SK-N-SH (cell line): ENCODE results near the gene ARHGAP42.

ENCODE experiments used
- EP300 ChIP-seq, 2 experiments: IDR thresholded peaks; 2 replicates each; pipeline versions ENCODE4 v1.4.0 to v1.6.1; 2012; ENCODE audit warnings: borderline replicate concordance in 1 of 2, low read depth in 1 of 2, low read length in 1 of 2
- EZH2phosphoT487 ChIP-seq: fragments of 200-600 bp; sonication (generic); IDR thresholded peaks from 2 replicates; pipeline ENCODE4 v1.6.1; 2017; ENCODE audit warnings: low read depth, mixed run types, mild to moderate bottlenecking, antibody characterized with exemption, moderate library complexity, borderline replicate concordance
- FOXM1 ChIP-seq: IDR thresholded peaks from 2 replicates; pipeline ENCODE4 v1.4.0; 2012; ENCODE audit warnings: low read depth, mild to moderate bottlenecking
- GATA2 ChIP-seq: sonication (generic); formaldehyde crosslinking; IDR thresholded peaks from 2 replicates; pipeline ENCODE4 v1.5.0; 2020; ENCODE audit warnings: mild to moderate bottlenecking, missing genetic modification reagents
- MEF2A ChIP-seq: IDR thresholded peaks from 2 replicates; pipeline ENCODE4 v1.4.0; 2012; ENCODE audit warnings: low read depth, borderline replicate concordance
- TAF1 ChIP-seq: IDR thresholded peaks from 2 replicates; pipeline ENCODE4 v1.6.1; 2012; ENCODE audit warnings: low read depth, mild to moderate bottlenecking, low read length, moderate library complexity, borderline replicate concordance
- YY1 ChIP-seq: IDR thresholded peaks from 2 replicates; pipeline ENCODE4 v1.4.0; 2012; ENCODE audit warnings: low read depth, mild to moderate bottlenecking
- TF ChIP-seq, protein P1 (sequence below): fragments of 200-600 bp; sonication (generic); IDR thresholded peaks from 2 replicates; pipeline ENCODE4 v1.6.1; 2017; ENCODE audit warnings: antibody characterized with exemption, mild to moderate bottlenecking, moderate library complexity

DNA sequence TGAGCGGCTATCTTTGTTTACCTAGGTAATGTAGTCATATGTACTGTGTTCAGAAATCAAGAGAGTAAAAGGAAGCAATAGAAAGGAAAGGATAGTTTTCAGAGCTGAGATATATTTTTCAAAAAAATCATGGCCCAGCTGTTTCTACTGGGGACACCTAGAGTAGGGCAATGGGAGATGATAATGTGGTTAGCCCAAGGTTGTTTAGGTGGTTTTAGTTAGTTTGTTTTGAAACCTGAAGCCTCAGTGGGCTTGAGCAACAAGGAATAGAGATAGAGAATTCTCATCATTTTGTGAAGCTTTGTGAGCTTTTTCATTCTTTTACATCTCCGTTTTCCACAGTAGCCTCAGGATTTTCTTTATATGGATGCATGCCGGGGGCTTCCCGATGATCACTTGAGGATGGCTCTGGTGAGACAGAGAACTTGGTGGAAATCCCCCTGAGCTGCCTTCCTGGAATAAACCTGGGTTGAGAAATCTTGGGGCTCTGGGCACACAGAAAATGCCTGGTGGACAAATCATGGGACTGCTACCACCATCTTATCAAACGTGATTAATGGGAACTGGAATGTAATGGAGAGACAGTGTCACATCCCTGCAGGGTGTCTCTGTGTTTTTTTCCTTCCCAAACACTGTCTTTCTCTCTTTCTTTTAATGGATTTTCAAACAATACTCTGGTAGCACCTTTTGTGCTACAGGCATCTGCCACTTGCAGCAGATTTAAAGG, 49.0 kb downstream of the ARHGAP42 start:
- TF ChIP-seq, protein P1, sequence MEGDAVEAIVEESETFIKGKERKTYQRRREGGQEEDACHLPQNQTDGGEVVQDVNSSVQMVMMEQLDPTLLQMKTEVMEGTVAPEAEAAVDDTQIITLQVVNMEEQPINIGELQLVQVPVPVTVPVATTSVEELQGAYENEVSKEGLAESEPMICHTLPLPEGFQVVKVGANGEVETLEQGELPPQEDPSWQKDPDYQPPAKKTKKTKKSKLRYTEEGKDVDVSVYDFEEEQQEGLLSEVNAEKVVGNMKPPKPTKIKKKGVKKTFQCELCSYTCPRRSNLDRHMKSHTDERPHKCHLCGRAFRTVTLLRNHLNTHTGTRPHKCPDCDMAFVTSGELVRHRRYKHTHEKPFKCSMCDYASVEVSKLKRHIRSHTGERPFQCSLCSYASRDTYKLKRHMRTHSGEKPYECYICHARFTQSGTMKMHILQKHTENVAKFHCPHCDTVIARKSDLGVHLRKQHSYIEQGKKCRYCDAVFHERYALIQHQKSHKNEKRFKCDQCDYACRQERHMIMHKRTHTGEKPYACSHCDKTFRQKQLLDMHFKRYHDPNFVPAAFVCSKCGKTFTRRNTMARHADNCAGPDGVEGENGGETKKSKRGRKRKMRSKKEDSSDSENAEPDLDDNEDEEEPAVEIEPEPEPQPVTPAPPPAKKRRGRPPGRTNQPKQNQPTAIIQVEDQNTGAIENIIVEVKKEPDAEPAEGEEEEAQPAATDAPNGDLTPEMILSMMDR = no peak
- TF ChIP-seq GATA2 = no peak
- TF ChIP-seq MEF2A = no peak
- no peak for TF ChIP-seq TAF1
- TF ChIP-seq EZH2phosphoT487 = no peak
- TF ChIP-seq YY1 = no peak
- TF ChIP-seq EP300 (IDR thresholded peaks at IDR 0.05; ENCODE audit: borderline replicate concordance in 1 of 2, low read depth in 1 of 2, low read length in 1 of 2) = no peak
- TF ChIP-seq FOXM1 = no peak
